GM19328 (cell line): ENCODE results near the gene LARP6.
"Not testable (repeated sequence)": the region's sequence is repeated elsewhere in the genome, so short reads cannot be mapped to it uniquely, and the experiment has no call there.

ENCODE experiments used
- ATAC-seq: cut with Tn5 transposase; IDR thresholded peaks from one replicate; pipeline ENCODE4 v1.9.1; 2021; ENCODE audit warnings: mild to moderate bottlenecking, moderate library complexity; ENCODE audit not compliant: unreplicated experiment

The LARP6 gene

DNA sequence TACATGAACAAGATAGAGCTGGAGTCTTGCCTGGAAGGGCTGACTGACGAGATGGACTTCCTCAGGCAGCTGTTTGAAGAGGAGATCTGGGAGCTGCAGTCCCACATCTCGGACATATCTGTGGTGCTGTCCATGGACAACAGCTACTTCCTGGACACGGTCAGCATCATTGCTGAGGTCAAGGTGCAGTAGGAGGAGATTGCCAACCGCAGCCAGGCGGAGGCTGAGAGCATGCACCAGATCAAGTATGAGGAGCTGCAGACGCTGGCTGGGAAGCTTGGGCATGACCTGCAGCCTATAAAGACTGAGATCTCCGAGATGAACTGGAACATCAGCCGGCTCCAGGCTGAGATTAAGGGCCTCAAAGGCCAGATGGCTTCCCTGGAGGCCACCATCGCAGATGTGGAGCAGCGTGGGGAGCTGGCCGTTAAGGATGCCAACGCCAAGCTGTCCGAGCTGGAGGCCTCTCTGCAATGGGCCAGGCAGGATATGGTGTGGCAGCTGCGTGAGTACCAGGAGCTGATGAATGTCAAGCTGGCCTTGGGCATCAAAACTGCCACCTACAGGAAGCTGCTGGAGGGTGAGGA is 5.5 kb upstream of the LARP6 start:
- ATAC-seq, result no peak

DNA sequence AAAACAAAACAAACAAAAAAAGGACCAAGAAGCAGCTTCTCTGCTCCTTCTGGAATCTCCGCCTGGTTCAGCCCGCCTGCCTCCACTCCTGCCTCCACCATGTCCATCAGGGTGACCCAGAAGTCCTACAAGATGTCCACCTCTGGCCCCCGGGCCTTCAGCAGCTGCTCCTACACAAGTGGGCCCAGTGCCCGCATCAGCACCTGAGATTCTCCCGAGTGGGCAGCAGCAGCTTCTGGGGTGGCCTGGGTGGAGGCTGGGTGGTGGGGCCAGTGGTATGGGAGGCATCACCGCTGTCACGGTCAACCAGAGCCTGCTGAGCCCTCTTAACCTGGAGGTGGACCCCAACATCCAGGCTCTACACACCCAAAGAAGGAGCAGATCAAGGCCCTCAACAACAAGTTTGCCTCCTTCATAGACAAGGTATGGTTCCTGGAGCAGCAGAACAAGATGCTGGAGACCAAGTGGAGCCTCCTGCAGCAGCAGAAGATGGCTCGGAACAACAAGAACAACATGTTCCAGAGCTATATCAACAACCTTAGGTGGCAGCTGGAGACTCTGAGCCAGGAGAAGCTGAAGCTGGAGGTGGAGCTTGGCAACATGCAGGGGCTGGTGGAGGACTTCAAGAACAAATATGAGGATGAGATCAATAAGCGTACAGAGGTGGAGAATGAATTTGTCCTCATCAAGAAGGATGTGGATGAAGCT is 4.8 kb upstream of the LARP6 start:
- not testable (repeated sequence) for ATAC-seq

DNA sequence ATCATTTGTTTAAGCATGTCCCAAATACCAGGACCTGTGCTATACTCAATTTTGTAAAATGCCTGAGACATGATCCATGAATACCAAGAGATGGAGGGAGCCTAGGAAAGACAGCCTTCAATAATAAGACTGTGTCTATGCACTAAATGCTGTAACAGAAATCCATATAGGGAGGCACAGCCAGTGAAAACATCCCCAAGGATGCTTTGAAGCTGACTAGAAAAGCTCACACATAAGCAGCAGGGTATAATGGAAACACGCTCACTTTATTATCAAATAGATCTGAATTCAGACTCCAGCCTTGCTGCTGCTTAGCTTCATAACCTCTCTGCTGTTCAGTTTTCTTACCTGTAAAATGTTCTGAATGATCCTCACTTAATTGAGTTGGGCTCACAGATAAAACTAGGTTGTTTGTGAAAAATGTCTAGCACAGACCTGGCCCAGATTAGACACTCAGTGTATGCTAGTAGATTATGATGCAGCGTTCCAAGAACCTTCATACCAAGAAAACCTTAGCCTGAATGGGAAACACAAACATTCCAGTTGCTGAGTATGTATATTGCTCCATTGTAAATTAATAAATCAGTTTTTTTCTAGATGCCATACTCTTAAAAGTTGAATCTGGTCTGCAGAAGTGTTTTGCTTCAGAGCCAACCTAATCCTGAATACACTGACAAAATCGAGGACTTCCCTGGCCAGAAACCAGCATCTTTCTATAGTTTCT is 3.8 kb upstream of the LARP6 start:
- ATAC-seq, result no peak

DNA sequence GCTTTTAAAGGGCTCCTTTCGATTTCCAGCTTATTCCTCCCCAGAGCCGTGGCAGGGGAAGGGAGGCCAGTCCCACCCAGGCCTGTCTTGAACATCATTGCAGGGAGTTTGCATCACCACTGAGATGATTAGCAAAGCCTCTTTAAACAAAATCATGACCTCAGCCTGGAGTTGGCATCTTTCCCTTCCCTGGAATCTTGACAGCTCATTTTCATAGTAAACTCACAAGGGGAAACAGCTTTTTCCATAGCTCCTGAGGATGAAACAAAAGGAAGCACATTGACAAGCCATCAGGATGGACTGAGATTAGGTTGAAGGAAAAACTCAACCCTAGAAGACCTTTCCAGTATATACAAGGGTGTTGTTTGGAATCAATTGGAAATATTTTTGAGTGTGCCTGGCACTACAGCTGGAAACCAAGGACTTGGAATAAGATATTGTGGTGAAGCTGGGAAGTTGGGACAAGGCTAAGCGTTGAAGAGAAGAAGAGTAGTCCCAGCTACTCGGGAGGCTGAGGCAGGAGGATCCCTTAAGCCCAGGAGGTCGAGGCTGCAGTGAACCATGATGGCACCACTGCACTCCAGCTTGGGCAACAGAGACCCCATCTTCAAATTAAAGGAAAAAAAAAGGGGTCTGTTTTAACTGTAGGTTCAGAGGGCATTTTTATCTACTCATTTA is 3.1 kb upstream of the LARP6 start:
- no peak for ATAC-seq

DNA sequence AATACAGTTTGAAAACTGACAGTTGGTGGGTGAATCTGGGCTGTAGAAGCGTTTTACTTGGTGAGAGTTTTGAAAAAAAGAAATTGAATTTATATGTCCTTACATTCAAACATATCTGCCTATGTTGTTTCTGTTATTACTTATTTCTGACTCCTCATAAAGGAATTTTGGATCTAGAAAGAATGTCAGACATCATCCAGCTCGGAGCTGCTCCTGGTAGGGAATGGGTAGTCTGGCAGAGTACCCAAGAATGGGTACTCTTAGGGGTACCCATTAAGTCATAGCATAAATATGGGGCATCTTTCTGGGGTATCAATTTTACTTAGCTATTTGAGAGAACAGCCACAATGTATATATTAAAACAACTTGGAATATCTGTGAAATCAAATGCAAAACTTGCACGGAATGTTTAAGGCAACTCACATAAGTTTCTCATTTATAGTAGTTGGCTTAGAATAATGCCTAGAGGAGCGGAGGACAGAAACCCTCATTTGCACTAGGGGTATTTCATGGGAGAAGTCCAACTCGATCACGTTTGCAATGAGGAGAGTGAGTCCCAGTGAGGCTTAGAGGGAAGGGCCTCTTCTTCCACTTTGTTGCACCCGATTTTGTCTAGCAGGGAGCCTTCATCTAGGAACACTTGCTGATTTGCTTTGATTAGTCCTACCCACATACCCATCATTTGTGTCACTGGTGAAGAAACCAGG is 2.4 kb upstream of the LARP6 start:
- no peak for ATAC-seq

DNA sequence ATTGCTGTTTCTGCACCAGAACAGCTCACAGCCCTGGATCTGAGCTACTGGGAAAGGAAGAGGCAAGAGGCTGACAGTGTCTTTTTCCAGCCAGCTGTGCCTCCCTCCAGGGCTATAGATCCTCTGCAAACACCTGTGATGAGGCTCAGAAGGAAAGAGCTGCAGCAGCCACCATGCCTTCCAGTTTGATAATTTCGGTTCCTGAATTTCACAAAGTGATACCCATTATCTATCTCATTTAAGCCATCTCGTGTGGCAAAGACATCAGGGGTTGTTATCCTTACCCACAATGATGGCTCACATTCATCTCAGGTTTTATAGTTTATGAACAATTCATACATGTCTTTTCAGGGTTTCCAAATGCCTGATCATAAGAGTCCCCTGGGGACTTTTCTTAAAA is 1.8 kb upstream of the LARP6 start:
- ATAC-seq, result no peak

DNA sequence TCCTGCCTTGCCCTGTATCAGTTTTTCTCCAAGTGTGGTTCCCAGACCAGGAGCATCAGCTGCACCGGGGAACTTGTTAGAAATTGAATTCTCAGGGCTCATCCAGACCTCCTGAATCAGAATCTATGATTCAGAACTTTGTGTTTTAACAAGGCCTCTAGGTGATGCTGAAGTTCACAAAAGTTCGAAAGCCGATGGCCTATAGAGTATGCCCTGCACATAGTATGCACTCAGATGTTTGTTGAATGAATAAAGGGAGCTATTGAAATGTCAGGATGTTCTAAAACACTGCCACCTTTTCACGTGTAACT is 664 bp upstream of the LARP6 start:
- no peak for ATAC-seq

DNA sequence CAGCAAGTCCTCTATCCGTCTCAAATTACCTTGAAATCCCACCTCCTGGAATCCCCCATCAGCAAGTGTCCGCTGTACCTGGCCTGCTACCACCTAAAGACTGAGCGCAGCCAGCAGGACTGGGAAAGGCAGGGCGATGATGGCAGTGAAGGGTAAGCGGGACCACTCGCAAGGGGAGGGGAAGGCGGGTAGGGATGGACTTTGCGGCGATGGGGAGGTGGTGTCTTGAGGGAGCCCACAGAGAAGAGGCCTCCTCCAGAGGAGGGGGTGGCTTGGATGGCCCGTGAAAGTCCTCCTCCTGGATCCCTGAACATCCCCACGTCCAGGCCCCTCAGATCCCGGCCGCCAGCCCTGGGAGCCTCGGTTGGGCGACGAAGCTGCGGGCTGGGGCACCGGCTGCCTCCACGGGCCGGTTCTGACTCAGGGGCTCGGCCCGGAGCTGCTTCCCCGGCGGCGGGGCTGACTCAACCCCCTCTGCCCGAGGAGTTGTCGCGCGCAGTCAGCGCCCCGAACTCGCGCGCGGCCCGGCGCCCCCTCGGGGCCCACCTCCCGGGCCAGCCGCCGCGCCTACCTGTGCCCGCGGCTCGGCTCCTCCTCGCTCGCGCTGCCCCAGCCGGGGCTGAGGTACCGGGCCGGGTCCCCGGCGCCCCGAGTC is 512 bp downstream of the LARP6 start:
- no peak for ATAC-seq

DNA sequence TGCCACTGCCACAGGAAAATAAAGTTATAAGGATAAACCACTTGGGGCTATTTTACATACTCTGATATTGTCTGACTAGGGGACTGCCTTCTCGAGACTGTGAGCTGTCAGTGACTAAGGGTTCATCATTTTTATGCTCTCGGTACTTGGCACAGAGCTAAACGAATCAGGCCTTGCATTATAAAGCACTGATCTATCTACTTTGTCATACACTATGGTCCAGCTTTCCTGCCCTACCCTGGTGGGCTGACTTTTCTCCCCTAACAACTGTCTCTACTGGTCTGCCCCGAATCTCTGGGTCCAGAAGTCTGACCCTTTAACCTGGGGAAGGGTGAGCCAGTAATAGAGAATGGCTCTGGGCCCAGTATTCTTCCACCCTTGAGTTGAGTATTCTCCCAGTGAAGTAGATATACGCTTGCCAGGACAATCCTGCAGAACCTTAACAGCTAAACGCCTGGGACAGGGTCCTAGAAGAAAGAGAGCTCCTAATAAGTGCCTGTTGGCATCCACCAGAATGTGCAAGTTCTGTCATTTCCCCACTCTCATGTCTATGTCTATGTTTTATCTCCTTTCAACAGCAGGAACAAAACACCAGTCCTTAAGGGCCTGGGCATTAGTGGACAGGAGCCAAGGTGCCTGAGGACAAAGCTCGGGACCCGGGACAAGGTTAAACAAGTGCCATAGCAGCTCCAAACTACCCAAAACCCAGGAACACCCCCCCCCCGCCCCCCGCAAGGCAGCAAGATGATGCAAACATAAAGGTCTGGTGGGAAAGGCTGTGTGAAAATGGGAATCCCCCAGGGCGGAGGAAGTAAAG is 1.2 kb downstream of the LARP6 start:
- no peak for ATAC-seq

DNA sequence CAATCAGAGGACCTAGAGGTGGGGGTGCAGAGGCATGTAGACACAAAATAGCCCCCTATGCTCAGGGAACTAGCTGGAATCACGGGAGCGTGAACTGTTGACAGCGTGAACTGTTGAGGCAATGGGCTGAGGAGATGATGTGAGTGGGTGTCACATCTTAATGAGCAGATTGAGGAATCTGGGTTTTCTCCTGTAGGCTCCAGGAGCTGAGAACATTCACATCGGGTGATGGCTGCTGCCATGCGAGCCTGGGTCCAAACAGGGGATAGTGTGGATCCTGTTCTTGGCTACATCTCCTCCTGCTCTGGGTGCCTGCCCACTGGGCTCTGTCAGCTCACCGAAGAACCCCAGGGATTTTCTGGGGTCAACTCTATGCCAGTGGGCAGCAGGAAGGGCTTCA is 2.1 kb downstream of the LARP6 start:
- no peak for ATAC-seq

DNA sequence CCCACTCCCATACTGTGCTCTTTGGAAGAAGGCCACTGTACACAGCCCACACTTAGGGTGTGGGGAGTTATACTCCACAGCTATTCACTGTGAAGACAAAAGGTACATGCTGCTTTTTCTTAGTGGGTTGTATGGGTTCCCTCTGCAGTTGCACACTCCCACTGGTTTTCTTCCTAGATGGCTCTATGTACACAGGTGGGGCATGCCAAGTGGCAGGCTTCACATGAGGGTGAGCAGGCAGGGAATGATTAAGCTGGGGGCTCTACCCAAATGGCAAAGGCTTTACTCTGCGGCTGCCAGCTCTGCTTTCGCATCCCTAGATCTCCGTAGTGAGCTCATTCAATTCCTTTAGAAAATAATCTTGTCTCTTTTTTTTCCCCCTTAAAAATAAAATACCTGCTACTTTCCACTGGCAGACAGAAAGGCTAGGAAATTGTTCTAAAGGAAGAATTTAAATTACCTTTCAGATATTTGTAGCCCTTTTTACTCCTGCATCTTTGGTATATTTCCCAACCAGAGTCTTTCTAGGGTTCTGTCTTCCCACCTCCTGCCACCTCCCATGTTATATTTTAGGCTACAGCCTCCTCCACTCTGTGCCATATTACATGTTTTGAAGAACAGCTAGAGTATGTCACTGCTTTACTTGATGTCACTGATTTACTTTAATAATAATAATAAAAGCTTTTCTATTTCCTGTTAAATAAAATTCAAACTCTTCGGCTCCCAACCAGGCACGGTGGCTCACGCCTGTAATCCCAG is 8.2 kb downstream of the LARP6 start:
- ATAC-seq, result no peak

DNA sequence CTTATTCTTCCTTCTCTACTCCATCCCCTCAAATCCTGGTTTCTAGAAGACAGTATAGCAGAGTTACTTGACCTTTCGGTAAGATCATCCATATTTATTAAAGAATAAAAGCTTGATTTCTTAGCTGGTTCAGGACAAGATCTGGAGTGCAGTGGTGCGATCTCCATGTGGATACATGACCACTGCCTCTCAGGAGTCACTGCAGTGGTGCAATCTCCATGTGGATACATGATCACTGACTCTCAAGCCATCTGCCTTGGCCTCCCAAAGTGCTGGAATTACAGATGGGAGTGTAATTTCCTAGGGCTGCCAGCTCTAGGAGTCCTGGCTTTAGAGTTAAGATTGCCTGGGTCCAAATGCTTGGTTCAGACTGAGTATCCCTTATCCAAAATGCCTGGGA is 16.5 kb downstream of the LARP6 start:
- ATAC-seq, result no peak

DNA sequence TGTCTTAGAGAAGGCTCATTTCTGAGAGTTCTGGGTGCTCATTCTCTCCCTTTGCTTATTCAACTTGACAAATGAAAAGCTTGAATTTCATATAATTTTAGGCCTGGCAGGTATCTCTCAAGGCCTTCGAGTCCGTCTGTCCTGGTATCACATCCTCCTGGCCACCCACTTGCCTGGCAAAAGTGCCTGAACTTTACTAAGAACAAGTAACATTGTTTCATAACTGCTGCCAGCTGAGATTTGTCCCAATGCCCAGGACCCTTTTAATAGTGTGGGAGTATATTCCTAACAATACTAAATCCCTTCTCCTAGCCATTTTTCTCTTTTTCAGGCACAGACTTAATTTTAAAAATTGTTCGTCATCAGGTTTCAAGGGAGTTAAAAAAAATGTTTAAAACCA is 18.1 kb downstream of the LARP6 start:
- no peak for ATAC-seq

DNA sequence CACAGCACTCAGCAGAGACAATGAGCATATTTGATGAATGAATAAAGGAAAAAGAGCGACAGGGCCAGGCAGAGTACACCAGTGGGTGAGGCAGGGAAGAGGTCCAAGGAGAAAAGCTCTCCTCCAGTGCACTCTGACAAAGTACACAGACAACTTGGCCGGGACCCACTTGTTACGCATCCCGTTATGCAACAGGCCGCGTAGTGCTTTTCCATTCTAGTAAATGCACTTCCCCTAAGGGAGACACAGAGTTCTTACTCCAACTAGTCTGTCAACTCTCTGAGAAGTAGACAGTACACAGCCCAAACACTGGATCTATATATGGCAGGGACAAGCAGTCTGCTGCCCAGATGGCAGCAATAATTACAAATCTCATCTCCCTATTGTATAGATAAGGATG is 18.5 kb downstream of the LARP6 start:
- no peak for ATAC-seq

DNA sequence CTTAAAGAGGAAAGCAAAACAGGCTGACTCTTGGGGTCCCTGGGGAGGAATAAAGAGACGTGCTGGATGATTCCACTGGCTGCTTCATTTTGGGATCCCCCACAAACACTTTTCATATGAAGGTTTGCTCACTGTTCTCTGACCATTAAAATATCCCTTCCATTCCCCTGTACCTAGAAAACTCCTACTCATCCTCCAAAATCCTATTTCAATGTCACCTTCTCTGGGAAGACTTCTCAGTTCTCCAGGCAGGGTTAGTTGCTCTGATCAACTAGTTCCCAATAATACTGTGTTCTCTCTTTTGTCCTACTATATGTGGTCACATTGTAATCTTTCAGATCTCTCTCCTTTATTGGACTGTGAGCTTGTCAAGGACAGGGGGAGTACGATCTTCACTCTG is 19.0 kb downstream of the LARP6 start:
- no peak for ATAC-seq

DNA sequence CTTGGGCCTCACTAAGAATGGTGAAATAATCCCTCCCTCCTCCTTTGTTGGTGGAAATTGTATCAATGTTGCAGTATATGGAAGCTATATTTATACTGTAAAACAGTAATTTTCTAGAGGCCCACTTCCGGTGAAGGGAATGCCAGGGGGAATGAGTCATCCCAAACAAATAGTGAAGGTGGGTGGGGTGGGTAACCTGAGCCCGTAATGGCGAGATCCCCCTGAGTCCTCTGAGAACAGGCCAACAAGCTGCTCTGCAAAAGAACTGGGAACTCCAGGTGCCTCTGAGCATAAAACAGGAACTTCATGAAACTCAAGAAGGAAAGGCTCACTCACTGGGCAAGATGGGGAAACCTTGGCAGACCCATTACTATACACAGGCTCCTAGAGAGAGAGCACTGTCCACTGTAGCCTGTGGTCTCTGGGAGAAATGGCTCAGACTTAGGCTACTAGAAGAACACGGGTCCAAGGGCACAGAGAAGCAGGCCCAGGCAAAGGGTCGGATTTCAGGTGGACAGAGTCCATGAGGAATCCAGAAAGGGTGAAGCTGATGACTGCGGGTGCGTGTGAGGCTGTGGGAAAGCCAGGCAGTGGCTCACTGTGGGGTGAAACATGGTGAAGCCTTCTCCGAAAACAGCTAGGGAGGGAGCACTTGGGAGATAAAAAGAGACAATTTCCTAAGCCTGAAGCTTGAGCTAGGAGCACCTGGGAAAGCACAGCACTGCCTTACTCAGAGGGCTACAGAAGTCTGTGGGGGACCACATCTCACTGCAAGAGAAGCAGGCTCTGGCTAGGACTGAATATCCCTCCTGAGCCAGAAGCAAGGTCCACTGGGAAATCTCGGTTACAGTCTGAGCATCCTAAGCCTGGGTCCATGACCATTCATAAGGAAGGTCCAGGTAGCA is 19.8 kb downstream of the LARP6 start:
- ATAC-seq, result no peak

DNA sequence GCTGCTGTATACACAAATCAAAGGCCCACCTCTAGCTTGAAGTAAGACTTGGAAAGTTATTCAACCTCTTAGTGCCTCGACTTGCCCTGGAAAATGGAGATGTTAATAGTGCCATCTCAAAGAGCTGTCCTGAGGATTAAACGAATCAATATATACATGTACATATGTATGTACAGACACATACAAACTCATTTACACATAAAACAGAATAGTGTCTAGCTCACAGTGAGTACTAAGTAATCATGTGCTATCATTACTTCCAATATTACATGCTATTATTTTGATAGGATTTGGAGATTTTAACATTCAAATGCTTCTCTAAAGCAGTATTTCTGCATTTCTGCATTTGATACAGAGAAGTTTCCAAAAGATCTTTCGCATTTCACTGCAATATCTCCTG is 20.5 kb downstream of the LARP6 start:
- no peak for ATAC-seq

DNA sequence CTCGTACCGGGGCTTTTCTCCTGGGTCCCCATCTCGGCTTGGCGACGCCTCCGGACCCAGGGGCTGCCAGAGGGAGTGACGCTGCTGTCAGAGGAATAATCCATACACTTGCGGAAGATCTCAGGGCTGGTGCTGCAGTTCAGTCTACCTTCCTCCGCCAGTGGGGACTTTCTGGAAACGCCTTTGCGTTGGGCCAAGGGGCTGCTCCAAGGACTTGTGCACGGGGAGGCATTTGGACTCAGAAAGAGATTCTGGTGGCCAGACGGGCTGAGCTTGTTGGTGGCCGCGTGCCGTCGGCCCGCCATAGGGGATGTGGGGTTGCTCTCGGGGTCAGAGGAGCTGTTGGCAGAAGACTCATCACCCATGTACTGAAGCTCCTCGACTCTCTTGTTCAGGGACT is 21.8 kb downstream of the LARP6 start:
- ATAC-seq, result no peak
